Epithelial cell of proximal tubule (primary cell): ENCODE measurements around the gene UBE2L3. TPM values are rescaled to one million over a fixed set of nuclear protein-coding genes. Genes with fewer than 3 reads are reported as not detected.
"Not testable (repeated sequence)": the region's sequence is repeated elsewhere in the genome, so short reads cannot be mapped to it uniquely, and the experiment has no call there.

Experiments
- DNase-seq: peaks from one replicate; pipeline ENCODE4 v3.0.0-alpha.2; 2011; ENCODE audit warnings: low read depth
- H3K4me3 ChIP-seq: 2 replicates; pipeline ENCODE4 v1.5.1; 2011; ENCODE audit warnings: low read depth, mild to moderate bottlenecking, low read length
- CTCF ChIP-seq: conservative IDR thresholded peaks from 2 replicates; pipeline ENCODE4 v1.5.1; 2012; ENCODE audit warnings: low read depth, mild to moderate bottlenecking, low read length
- total RNA-seq: library from RNA; depleted of rRNA; stranded (reverse); fragments of >200 nt; gene quantifications from 2 replicates; pipeline ENCODE4 v1.2.3, GENCODE V29; 2015

UBE2L3 gene
- 102 and 113 TPM in 2 replicates for total RNA-seq

- no peak for TF ChIP-seq CTCF
- DNase-seq: no peak
- H3K4me3 ChIP-seq: peak within 1 kb of the TSS; percentile 80
Observed at GRCh38 chr22:21567456-21568346, at the start of gene UBE2L3. Gene UBE2L3, plus strand, starts transcription at chr22:21567714. Its CDS starts 31 bp downstream, at chr22:21567745.

GRCh38 chr22:21526705-21527500, 40.6 kb upstream of the UBE2L3 start:
- DNase-seq, H3K4me3 ChIP-seq: not testable (repeated sequence)

- not testable (repeated sequence) for H3K4me3 ChIP-seq, DNase-seq
Observed at GRCh38 chr22:21531525-21531924, 36.0 kb upstream of the UBE2L3 start.

DNA sequence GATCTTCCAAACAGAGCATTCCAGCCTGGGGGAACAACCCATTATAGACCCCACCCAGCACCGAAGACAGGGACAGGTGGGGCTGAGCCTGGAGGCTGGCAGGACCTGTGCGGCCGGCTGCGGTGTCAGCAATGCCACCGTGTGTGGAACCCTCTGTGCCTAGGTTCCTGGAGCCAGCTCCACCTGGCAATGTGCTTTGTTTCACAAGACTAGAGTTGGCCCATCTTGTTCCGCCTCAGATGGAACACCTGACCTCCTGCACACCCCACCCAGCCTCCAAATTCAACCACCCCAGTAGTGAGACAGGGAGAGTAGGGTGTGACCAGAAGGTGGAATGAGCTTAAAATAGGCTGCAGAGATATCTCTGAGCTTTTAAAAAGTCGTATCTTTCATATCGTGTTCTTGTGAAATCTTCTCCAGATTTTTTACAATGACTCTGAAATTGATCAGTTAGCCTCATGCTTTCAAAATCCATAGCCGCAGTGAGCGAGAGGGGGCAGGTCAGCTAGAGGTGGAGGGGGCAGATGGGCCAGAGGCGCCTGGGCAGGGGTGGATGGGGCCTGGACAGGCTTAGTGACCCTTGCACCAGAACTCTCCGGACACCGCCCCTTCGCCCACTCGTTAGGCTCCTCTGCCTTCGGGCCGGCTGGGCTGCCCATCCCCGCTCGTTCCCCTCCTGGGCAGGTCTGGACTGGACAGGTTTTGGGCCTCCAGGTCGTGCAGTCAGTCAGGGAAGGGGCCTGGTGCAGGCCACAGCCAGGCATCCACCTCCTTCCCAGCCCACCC, 34.5 kb upstream of the UBE2L3 start:
- not testable (repeated sequence) for H3K4me3 ChIP-seq, DNase-seq

DNA sequence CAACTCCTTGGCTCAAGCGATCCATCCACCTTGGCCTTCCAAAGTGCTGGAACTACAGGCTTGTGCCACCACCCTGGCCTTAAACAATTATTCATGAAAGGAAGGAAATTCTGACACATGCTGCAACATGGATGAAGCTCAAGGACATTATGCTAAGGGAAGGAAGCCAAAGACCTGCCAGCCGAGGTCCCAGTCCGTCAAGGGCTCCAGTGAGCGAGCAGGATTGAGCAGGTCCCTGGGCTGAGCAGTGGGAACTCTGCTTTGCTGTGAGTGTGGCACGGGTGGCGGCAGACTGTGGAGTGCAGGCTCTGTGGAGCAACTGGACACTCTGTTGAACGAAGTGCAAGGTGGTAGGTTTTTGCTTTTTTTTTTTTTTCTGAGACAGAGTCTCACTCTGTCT, 27.7 kb upstream of the UBE2L3 start:
- H3K4me3 ChIP-seq, DNase-seq: not testable (repeated sequence)

DNA sequence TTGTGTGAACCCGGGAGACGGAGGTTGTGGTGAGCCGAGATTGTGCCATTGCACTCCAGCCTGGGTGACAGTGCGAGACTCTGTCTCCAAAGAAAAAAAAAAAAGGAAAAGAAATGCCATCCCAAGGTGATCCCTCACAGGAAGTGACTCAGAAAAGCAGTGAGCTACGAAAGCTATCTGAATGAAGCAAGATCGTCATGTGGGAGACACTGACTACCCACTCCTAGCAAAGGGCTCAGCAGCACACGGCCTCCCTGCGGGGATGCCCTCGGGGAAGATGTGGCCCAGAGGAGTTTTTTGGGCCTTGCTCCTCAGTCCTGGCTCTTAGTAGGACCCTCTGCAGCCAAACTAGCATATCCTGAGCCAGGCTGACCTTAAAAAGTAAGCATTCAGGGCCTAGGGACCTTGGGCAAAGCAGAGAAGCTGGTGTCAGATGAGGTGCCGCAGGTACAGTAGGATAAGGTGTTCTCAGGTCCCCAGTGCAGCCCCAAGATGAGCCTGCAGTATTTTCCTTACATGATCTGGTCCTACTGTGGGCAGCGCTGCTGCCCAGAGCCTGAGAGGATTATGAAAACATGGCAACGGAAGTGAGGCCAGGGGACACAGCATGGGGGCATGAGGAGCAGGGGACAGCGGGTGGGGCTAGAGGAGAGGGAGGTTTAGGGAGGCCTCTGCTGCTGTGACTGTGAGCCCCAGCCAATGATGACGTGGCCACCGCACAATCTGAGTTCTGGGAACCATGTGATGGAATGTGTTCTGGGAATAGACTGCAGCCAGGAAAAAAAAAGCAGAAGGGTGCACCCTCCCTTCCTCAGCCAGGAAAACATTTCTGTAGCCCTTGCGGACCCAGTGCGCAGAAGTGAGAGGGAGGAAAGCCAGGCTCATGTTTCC, 22.8 kb upstream of the UBE2L3 start:
- not testable (repeated sequence) for H3K4me3 ChIP-seq, DNase-seq

DNA sequence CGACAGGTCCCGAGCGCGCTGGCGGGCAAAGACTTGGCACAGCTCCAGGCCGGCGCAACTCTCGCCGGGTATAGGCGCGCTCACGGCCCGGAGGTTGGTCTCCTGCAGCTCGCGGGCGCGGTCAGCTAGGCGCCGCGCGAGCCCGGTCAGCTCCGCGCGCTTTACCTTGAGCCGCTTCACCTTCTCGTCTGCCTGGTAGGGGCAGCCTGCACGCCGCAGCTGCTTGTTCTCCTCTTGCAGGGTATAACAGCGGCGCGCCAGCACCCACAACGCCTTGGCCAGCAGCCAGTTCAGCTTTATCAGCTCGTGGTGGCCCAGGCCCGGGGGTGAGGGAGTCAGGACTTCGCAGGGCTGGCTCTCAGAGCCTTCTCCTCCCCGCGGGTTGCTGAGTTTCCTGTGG, 18.0 kb upstream of the UBE2L3 start:
- not testable (repeated sequence) for H3K4me3 ChIP-seq

GRCh38 chr22:21550008-21550677, 17.4 kb upstream of the UBE2L3 start:
- not testable (repeated sequence) for H3K4me3 ChIP-seq, DNase-seq

More for the DNA sequence above, 18.0 kb upstream of the UBE2L3 start:
- not testable (repeated sequence) for DNase-seq

DNA sequence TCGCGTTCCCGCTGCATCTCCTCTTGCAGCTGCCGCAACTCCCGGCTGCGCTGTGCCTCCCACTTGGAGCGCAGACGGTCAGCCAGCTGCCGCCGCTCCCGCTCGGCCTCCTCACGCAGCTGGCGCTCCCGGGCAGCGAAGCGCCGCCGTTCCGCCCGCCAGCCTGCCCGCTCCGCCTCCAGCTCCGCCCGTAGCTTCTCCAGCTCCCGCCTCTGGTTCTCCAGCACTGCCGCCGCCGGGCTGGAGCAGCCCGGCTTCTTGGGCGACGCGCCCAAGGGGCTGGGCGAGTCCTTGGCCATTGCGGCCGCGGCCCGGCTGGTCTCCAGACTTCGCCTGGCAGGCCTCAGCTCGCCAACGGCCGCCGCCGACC, 16.9 kb upstream of the UBE2L3 start:
- not testable (repeated sequence) for DNase-seq, H3K4me3 ChIP-seq

DNA sequence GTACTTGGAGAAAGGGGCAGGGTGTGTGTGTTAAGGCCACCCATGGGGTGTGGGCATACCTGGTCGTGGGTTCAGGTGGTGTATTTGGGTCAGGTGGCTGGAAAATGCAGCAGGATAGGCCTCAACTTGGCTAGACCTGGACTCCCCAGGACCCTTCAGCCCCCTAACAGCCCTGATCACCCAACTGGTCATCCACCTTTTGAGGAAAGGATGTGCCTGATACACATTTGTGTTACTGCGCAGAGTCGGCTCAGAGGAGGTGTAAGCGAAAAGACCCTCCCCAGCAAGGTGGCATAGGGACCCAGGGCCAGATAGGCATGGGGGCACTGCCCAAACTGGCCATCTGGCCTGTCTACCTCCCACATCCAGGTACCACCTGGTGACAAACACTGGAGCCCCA, 16.2 kb upstream of the UBE2L3 start, which contains the start of gene RIMBP3C:
Gene RIMBP3C (minus strand): TSS at position 101 of the 400 bp plus-strand sequence. CDS start 485 bp downstream, outside the sequence.
- DNase-seq, H3K4me3 ChIP-seq: not testable (repeated sequence)

DNA sequence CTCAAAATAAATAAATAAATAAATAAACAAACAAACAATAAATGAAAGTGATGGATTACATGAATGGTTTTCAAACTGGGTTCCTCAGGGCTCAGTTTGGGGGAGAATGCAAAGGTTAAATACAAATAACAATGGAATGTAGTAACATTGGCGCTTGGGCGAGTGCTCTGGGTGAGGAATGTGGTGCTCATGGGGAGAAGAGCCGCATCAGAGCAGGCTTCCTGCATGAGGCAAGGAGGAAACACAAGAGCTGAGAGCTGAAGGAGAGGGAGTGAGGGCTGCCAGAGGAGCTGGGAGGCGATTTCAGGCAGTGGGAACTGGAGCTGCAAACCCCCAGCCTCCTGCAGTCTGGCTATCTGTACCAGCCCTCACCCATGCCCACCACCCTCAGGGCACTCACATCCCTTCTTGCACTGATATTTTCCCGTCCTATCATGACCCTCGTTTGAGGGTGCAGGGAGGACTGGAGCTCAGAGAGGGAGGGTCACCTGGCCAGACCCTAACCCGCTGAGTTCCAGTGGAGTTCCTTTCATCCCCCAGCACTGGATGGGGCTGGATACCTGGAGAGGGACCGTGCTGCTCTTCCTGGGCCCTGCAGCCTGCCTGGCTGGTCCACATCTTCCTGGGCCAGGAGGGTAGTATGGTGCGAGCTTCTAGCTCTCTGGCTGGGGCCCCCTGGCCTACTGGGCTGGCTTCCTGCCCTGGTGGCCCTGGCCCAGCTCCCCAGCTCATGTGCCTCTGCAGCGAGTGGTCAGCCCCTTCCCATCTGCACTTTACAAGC, 8.0 kb upstream of the UBE2L3 start:
- not testable (repeated sequence) for DNase-seq, H3K4me3 ChIP-seq

DNA sequence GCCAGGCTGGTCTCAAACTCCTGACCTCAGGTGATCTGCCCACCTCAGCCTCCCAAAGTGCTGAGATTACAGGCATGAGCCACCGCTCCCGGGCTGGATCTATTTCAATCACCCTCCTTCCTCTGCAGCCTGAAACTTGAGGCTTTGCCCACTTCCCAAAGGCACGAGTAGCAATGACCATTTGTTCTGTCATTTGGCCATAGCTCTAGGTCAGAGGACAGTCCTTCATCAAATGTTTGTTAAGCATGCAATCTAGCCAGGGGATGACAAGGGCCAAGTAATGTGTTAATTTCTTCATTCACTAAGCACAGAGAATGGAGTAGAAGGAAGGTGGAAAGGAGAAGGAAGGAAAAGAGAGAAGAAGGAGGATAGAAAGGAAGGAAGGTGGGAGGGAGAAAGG, 6.9 kb upstream of the UBE2L3 start:
- H3K4me3 ChIP-seq, DNase-seq: not testable (repeated sequence)
